Neural cell (in vitro differentiated cells): Measurements from ENCODE around the gene TMEM208. TPM values are rescaled to one million over a fixed set of nuclear protein-coding genes. Genes with fewer than 3 reads are reported as not detected.

ENCODE experiments used
- H2AFZ ChIP-seq: fragments of 200-600, 300-800 bp; sonication (generic), shearing (Covaris generic); 2 replicates; pipeline ENCODE4 v1.6.0; 2014; ENCODE audit warnings: low read depth, mild to moderate bottlenecking, antibody characterized with exemption, low read length, moderate library complexity
- H3F3A ChIP-seq: fragments of 200-600 bp; shearing (Covaris generic); 2 replicates; pipeline ENCODE4 v1.6.1; 2016; ENCODE audit warnings: mild to moderate bottlenecking, moderate library complexity, mixed read lengths, antibody characterized with exemption, low read length; ENCODE audit not compliant: insufficient read depth, poor library complexity, severe bottlenecking
- H3K27ac ChIP-seq: fragments of 200-600, 300-800 bp; sonication (generic), shearing (Covaris generic); 2 replicates; pipeline ENCODE4 v1.5.1; 2014; ENCODE audit warnings: mild to moderate bottlenecking, low read length, moderate library complexity
- H3K27me3 ChIP-seq: fragments of 300-800, 200-600 bp; sonication (generic), shearing (Covaris generic); 2 replicates; pipeline ENCODE4 v1.6.0; 2014; ENCODE audit warnings: mild to moderate bottlenecking, low read depth, low read length, moderate library complexity; ENCODE audit not compliant: insufficient read depth
- H3K36me3 ChIP-seq: fragments of 300-800, 200-600 bp; sonication (generic), shearing (Covaris generic); 2 replicates; pipeline ENCODE4 v1.5.1; 2014; ENCODE audit warnings: mild to moderate bottlenecking, antibody characterized with exemption, low read length, moderate library complexity; ENCODE audit not compliant: insufficient read depth
- H3K4me2 ChIP-seq: fragments of 300-800, 200-600 bp; sonication (generic), shearing (Covaris generic); 2 replicates; pipeline ENCODE4 v1.6.0; 2014; ENCODE audit warnings: mild to moderate bottlenecking, low read length
- H3K4me3 ChIP-seq: fragments of 300-800, 200-600 bp; sonication (generic), shearing (Covaris generic); 2 replicates; pipeline ENCODE4 v1.5.1; 2014; ENCODE audit warnings: mild to moderate bottlenecking, low read length, moderate library complexity
- H3K79me2 ChIP-seq: fragments of 200-600 bp; shearing (Covaris generic); replicated peaks from 2 replicates; pipeline ENCODE4 v1.6.0; 2014; ENCODE audit warnings: mild to moderate bottlenecking, low read length, moderate library complexity; ENCODE audit not compliant: insufficient read depth
- H3K9ac ChIP-seq: fragments of 300-800, 200-600 bp; sonication (generic), shearing (Covaris generic); 2 replicates; pipeline ENCODE4 v1.6.1; 2016; ENCODE audit warnings: mild to moderate bottlenecking, low read length, mixed read lengths
- H3K9me2 ChIP-seq: fragments of 200-600 bp; shearing (Covaris generic); 2 replicates; pipeline ENCODE4 v1.6.1; 2016; ENCODE audit warnings: mild to moderate bottlenecking, low read length, mixed read lengths; ENCODE audit not compliant: insufficient read depth
- H3K9me3 ChIP-seq: fragments of 200-600, 300-800 bp; sonication (generic), shearing (Covaris generic); 2 replicates; pipeline ENCODE4 v1.6.1; 2016; ENCODE audit warnings: mild to moderate bottlenecking, mixed run types, low read length, moderate library complexity, mixed read lengths
- H4K20me1 ChIP-seq: fragments of 200-600 bp; shearing (Covaris generic); 2 replicates; pipeline ENCODE4 v1.6.1; 2016; ENCODE audit warnings: mild to moderate bottlenecking, mixed run types; ENCODE audit not compliant: insufficient read depth
- CTCF ChIP-seq: fragments of 450-650 bp; IDR thresholded peaks from 2 replicates; pipeline ENCODE4 v1.5.1; 2014; ENCODE audit warnings: antibody characterized with exemption, mild to moderate bottlenecking, moderate library complexity; ENCODE audit not compliant: poor library complexity, severe bottlenecking
- EP300 ChIP-seq: fragments of 450-650 bp; conservative IDR thresholded peaks from 2 replicates; pipeline ENCODE4 v1.6.1; 2014; ENCODE audit warnings: antibody characterized with exemption, mild to moderate bottlenecking, moderate library complexity; ENCODE audit not compliant: poor library complexity, severe bottlenecking
- EZH2 ChIP-seq: fragments of 200-600, 300-800 bp; shearing (Covaris generic), sonication (generic); IDR thresholded peaks from 2 replicates; pipeline ENCODE4 v1.6.1; 2014; ENCODE audit warnings: antibody characterized with exemption, low read length, borderline replicate concordance, mild to moderate bottlenecking; ENCODE audit not compliant: insufficient read depth, poor library complexity, severe bottlenecking
- MXI1 ChIP-seq: fragments of 450-650 bp; conservative IDR thresholded peaks from 2 replicates; pipeline ENCODE4 v1.6.1; 2014; ENCODE audit warnings: antibody characterized with exemption, mild to moderate bottlenecking; ENCODE audit not compliant: poor library complexity, severe bottlenecking
- POLR2AphosphoS5 ChIP-seq: IDR thresholded peaks from 2 replicates; pipeline ENCODE4 v1.6.1; 2012
- RAD21 ChIP-seq: fragments of 450-650 bp; conservative IDR thresholded peaks from 2 replicates; pipeline ENCODE4 v1.6.1; 2014; ENCODE audit warnings: antibody characterized with exemption, mild to moderate bottlenecking, moderate library complexity
- REST ChIP-seq: IDR thresholded peaks from 2 replicates; pipeline ENCODE4 v1.6.1; 2012; ENCODE audit warnings: borderline replicate concordance
- SMC3 ChIP-seq: fragments of 450-650 bp; conservative IDR thresholded peaks from 2 replicates; pipeline ENCODE4 v1.6.1; 2014; ENCODE audit warnings: antibody characterized with exemption, mild to moderate bottlenecking, moderate library complexity; ENCODE audit not compliant: poor library complexity
- TAF1 ChIP-seq: IDR thresholded peaks from 2 replicates; pipeline ENCODE4 v1.6.1; 2012; ENCODE audit warnings: low read depth
- polyA plus RNA-seq: library from polyadenylated mRNA; depleted of rRNA; stranded (reverse); fragments of >200 nt; gene quantifications from 2 replicates; pipeline ENCODE4 v1.2.3, GENCODE V29; 2014

TMEM208 gene
- polyA plus RNA-seq, 1 donor from 2014 or later = 53.5 TPM

- Histone ChIP-seq H3K27me3 (peaks cover 7% of the 10 kb centered on the region), H3K9ac (no peak overlapping the region), H3F3A (no peaks in the 10 kb centered on the region), H2AFZ (no peak overlapping the region), H3K9me3 (no peaks in the 10 kb centered on the region), H3K36me3 (no peaks in the 10 kb centered on the region), H3K9me2 (no peaks in the 10 kb centered on the region), H4K20me1 (no peaks in the 10 kb centered on the region), H3K27ac (no peak overlapping the region), H3K4me2 (no peak overlapping the region), H3K4me3 (no peak overlapping the region), H3K79me2 (no peaks in the 10 kb centered on the region)
- no peak for TF ChIP-seq TAF1
- TF ChIP-seq POLR2AphosphoS5 = no peak
- no peak for TF ChIP-seq REST
- TF ChIP-seq MXI1 = no peak
- TF ChIP-seq EP300 = no peak
- no peak for TF ChIP-seq CTCF
- TF ChIP-seq EZH2 = no peak
- no peak for TF ChIP-seq SMC3
- TF ChIP-seq RAD21 = no peak
Observed at GRCh38 chr16:67254801-67255552, 28.0 kb downstream of the TMEM208 start.

- Histone ChIP-seq H2AFZ (no peak overlapping the region), H4K20me1 (no peaks in the 10 kb centered on the region), H3F3A (no peaks in the 10 kb centered on the region), H3K79me2 (no peaks in the 10 kb centered on the region), H3K4me3 (no peak overlapping the region), H3K9me3 (no peaks in the 10 kb centered on the region), H3K27ac (no peak overlapping the region), H3K27me3 (no peaks in the 10 kb centered on the region), H3K9ac (no peak overlapping the region), H3K9me2 (no peaks in the 10 kb centered on the region), H3K36me3 (no peaks in the 10 kb centered on the region), H3K4me2 (no peak overlapping the region)
- TF ChIP-seq REST (no peak), EZH2 (no peak), POLR2AphosphoS5 (no peak), RAD21 (no peak), SMC3 (no peak), TAF1 (no peak), EP300 (no peak)
Observed at GRCh38 chr16:67255553-67256221, 28.8 kb downstream of the TMEM208 start.
